Loucy (cell line): Measurements from ENCODE around the gene ZFTA.

Source experiments
- H2AFZ ChIP-seq: fragments of 200-600 bp; sonication (generic); 2 replicates; pipeline ENCODE4 v1.6.0; 2016; ENCODE audit warnings: antibody characterized with exemption, mild to moderate bottlenecking, low read length, moderate library complexity
- H3F3A ChIP-seq: fragments of 200-600 bp; 2 replicates; pipeline ENCODE4 v1.6.0; 2016; ENCODE audit warnings: antibody characterized with exemption, low read depth, mild to moderate bottlenecking
- H3K27me3 ChIP-seq: fragments of 200-600 bp; sonication (generic); 2 replicates; pipeline ENCODE4 v1.6.1; 2014; ENCODE audit warnings: low read length, mild to moderate bottlenecking; ENCODE audit not compliant: insufficient read depth, poor library complexity, severe bottlenecking
- H3K36me3 ChIP-seq: fragments of 200-600 bp; sonication (generic); 2 replicates; pipeline ENCODE4 v1.6.1; 2016; ENCODE audit warnings: low read length; ENCODE audit not compliant: insufficient read depth
- H3K4me1 ChIP-seq: fragments of 200-600 bp; sonication (generic); 2 replicates; pipeline ENCODE4 v1.5.1; 2014; ENCODE audit warnings: low read length, mild to moderate bottlenecking; ENCODE audit not compliant: insufficient read depth, poor library complexity, severe bottlenecking
- H3K4me2 ChIP-seq: fragments of 200-600 bp; sonication (generic); 2 replicates; pipeline ENCODE4 v1.6.0; 2014; ENCODE audit warnings: antibody characterized with exemption, low read length, low read depth, mild to moderate bottlenecking; ENCODE audit not compliant: poor library complexity, severe bottlenecking
- H3K4me3 ChIP-seq: fragments of 200-600 bp; sonication (generic); 2 replicates; pipeline ENCODE4 v1.5.1; 2014; ENCODE audit warnings: low read length, mild to moderate bottlenecking, mixed read lengths; ENCODE audit not compliant: poor library complexity, severe bottlenecking
- H3K79me2 ChIP-seq: fragments of 200-600 bp; sonication (generic); 2 replicates; pipeline ENCODE4 v1.6.1; 2014; ENCODE audit warnings: low read length; ENCODE audit not compliant: insufficient read depth
- H3K9ac ChIP-seq: fragments of 200-600 bp; sonication (generic); 2 replicates; pipeline ENCODE4 v1.6.0; 2014; ENCODE audit warnings: mild to moderate bottlenecking, low read depth, low read length, moderate library complexity; ENCODE audit not compliant: poor library complexity, severe bottlenecking
- H3K9me2 ChIP-seq: fragments of 200-600 bp; sonication (generic); replicated peaks from 2 replicates; pipeline ENCODE4 v1.6.1; 2016; ENCODE audit warnings: low read depth, low read length, mixed read lengths
- H3K9me3 ChIP-seq: fragments of 200-600 bp; sonication (generic); 2 replicates; pipeline ENCODE4 v1.6.1; 2014; ENCODE audit warnings: mild to moderate bottlenecking, antibody characterized with exemption, low read length, low read depth; ENCODE audit not compliant: insufficient read depth
- H4K20me1 ChIP-seq: fragments of 200-600 bp; sonication (generic); 2 replicates; pipeline ENCODE4 v1.6.0; 2014; ENCODE audit warnings: antibody characterized with exemption, low read length, mild to moderate bottlenecking; ENCODE audit not compliant: insufficient read depth, poor library complexity, severe bottlenecking
- EZH2phosphoT487 ChIP-seq: fragments of 200-600 bp; IDR thresholded peaks from 2 replicates; pipeline ENCODE4 v1.6.1; 2018; ENCODE audit warnings: antibody characterized with exemption, mild to moderate bottlenecking, moderate library complexity, borderline replicate concordance
- TF ChIP-seq, protein P1 (sequence below): fragments of 200-600 bp; sonication (generic); conservative IDR thresholded peaks from 2 replicates; pipeline ENCODE4 v1.5.1; 2014; ENCODE audit warnings: mild to moderate bottlenecking, antibody characterized with exemption, low read length

ZFTA gene

DNA sequence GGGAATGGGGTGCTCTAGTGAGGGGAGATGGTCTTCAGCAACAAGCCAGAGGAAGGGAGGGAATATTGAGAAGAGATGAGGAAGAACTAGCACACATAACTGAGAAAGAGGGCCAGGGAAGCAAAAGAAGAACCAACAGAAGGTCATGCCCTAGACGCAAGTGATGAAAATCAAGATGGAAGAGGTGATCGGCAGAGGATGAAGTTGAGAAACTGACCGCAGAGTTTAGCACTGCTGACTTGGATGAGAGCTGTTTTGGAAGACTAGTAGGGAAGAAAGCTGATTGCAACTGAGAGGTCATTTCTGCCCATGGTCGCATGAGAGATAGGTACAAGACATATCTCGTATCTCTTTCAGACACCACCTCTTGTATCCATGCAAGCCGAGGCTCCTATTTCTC is 47.6 kb upstream of the ZFTA start:
- Histone ChIP-seq H3K79me2 (peaks cover 56% of the 10 kb centered on the region), H3K4me2 (peak overlapping the region; percentile 98), H3K27me3 (no peaks in the 10 kb centered on the region), H3K9ac (peak overlapping the region; percentile 52), H2AFZ (no peak overlapping the region), H3K4me1 (peaks cover 37% of the 10 kb centered on the region), H3K4me3 (peak overlapping the region; percentile 98), H3K36me3 (peaks cover 37% of the 10 kb centered on the region), H4K20me1 (peaks cover 47% of the 10 kb centered on the region), H3F3A (no peaks in the 10 kb centered on the region), H3K9me3 (no peaks in the 10 kb centered on the region), H3K9me2 (no peaks in the 10 kb centered on the region)
- TF ChIP-seq EZH2phosphoT487, result no peak
- TF ChIP-seq, protein P1, sequence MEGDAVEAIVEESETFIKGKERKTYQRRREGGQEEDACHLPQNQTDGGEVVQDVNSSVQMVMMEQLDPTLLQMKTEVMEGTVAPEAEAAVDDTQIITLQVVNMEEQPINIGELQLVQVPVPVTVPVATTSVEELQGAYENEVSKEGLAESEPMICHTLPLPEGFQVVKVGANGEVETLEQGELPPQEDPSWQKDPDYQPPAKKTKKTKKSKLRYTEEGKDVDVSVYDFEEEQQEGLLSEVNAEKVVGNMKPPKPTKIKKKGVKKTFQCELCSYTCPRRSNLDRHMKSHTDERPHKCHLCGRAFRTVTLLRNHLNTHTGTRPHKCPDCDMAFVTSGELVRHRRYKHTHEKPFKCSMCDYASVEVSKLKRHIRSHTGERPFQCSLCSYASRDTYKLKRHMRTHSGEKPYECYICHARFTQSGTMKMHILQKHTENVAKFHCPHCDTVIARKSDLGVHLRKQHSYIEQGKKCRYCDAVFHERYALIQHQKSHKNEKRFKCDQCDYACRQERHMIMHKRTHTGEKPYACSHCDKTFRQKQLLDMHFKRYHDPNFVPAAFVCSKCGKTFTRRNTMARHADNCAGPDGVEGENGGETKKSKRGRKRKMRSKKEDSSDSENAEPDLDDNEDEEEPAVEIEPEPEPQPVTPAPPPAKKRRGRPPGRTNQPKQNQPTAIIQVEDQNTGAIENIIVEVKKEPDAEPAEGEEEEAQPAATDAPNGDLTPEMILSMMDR, result no peak

DNA sequence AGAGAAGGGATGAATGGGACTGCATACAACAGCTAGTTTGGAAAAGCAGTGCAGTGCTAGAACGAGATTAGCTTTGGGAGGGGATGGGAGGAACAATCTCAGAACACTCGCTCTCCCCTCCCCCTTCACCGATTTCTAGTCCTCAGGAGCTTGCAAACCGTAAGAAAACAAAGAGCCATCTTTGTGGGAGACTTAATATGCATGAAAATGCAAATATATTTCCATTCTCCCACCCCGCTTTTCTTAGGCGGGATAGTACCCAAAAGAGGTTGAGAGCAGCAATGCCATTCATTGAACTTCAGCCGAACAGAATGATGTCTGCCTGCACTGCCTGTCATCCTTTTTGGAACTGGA is 45.8 kb upstream of the ZFTA start:
- no peaks in the 10 kb centered on the region for H3K27me3 ChIP-seq
- peaks cover 40% of the 10 kb centered on the region for H3K4me1 ChIP-seq
- no peaks in the 10 kb centered on the region for H3K9me3 ChIP-seq
- peaks cover 47% of the 10 kb centered on the region for H4K20me1 ChIP-seq
- H3F3A ChIP-seq, result peaks cover 3% of the 10 kb centered on the region; the same call in 1 of the 2 replicates
- no peaks in the 10 kb centered on the region for H3K9me2 ChIP-seq
- peak overlapping the region; percentile 94 for H3K9ac ChIP-seq
- H3K79me2 ChIP-seq, result peaks cover 51% of the 10 kb centered on the region
- H2AFZ ChIP-seq, result no peak overlapping the region
- peaks cover 23% of the 10 kb centered on the region for H3K36me3 ChIP-seq
- no peak for TF ChIP-seq EZH2phosphoT487
- TF ChIP-seq, protein P1, result no peak
- peak overlapping the region; percentile 98 for H3K4me2 ChIP-seq
- H3K4me3 ChIP-seq, result peak overlapping the region; percentile 98

DNA sequence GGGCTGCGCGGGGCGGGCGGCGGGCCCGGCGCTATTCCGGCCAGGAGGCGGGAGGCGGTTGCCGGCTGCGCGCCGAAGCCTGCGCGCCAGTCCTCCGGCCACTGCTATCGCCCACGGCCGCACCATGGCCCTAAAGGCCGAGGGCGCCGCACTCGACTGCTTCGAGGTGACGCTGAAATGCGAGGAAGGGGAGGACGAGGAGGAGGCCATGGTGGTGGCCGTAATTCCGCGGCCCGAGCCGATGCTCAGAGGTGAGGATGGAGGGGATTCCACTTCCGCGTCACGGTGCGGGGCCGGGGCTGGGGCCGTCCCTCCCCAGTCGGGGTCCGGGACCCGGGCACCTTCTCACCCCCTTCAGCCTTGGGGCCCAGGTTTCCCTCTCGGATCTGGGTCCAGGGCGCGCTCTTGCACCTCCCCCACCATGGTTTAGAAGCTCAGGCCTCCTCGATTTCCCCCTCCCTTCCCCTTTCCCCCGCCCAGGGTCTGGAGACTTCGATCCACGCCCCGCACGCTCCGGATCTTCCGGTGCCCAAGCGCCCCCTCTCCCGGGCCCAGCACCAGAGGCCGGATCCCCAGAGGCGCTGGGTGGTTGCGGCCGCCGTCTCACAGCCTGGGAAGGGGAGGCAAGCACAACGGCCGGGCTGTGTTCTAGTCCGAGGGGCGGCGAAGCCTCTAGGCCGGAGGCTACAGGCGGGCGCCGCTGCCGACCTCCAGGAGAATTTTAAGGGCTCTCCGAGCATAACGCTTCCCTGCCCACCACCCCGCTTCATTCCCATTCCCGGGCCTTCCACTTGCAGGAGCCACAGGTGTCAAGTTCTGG is 45.2 kb upstream of the ZFTA start:
- Histone ChIP-seq H3K9ac (peak overlapping the region; percentile 94), H3K4me2 (peak overlapping the region; percentile 98), H3K4me1 (peaks cover 40% of the 10 kb centered on the region), H3K9me2 (no peaks in the 10 kb centered on the region), H4K20me1 (peaks cover 47% of the 10 kb centered on the region), H3K27me3 (no peaks in the 10 kb centered on the region), H3F3A (peaks cover 3% of the 10 kb centered on the region; the same call in 1 of the 2 replicates), H3K36me3 (peaks cover 22% of the 10 kb centered on the region), H2AFZ (peak overlapping the region; percentile 92), H3K79me2 (peaks cover 51% of the 10 kb centered on the region), H3K9me3 (no peaks in the 10 kb centered on the region), H3K4me3 (peak overlapping the region; percentile 98)
- TF ChIP-seq EZH2phosphoT487, result no peak
- TF ChIP-seq, protein P1, result no peak
